T follicular helper cell (primary cell): Measurements from ENCODE around the gene CA5B.
A peak's percentile ranks its signal among the peaks of the same experiment; 100 is the strongest.
"Not testable (repeated sequence)": the region's sequence is repeated elsewhere in the genome, so short reads cannot be mapped to it uniquely, and the experiment has no call there.

Experiments used
- DNase-seq: peaks from one replicate; pipeline ENCODE4 v3.0.0-alpha.2; 2020; ENCODE audit warnings: low read depth
- total RNA-seq, 2 experiments: gene quantifications; one replicate each; lab custom pipeline; 2026; lab: John Stamatoyannopoulos, UW

CA5B gene
- 8.9 to 46.5 reads per million in 2 experiments for total RNA-seq

- DNase-seq, result peak; percentile 99
These were observed at the start of gene CA5B for GRCh38 chrX:15737959-15738902. Gene CA5B (plus strand): TSS chrX:15738270. CDS start chrX:15750024, 11,754 bp downstream.

GRCh38 chrX:15694941-15695451 lies 43.1 kb upstream of the CA5B start:
- DNase-seq, result no peak

GRCh38 chrX:15696516-15696915 lies 41.6 kb upstream of the CA5B start:
- no peak for DNase-seq

- DNase-seq, result no peak
These were observed 35.3 kb upstream of the CA5B start for GRCh38 chrX:15702488-15703371.

- not testable (repeated sequence) for DNase-seq
These were observed 34.3 kb upstream of the CA5B start for GRCh38 chrX:15703809-15704208.

- not testable (repeated sequence) for DNase-seq
These were observed 33.8 kb upstream of the CA5B start for GRCh38 chrX:15704273-15704672.

GRCh38 chrX:15714529-15714928 lies 23.5 kb upstream of the CA5B start:
- no peak for DNase-seq

GRCh38 chrX:15718283-15718970 lies 19.6 kb upstream of the CA5B start:
- DNase-seq, result no peak

- DNase-seq, result no peak
These were observed 18.6 kb upstream of the CA5B start for GRCh38 chrX:15719324-15719968.

- DNase-seq, result no peak
These were observed 16.2 kb upstream of the CA5B start for GRCh38 chrX:15721911-15722310.

GRCh38 chrX:15723887-15724517 lies 14.1 kb upstream of the CA5B start:
- DNase-seq, result no peak

GRCh38 chrX:15724911-15725310 lies 13.2 kb upstream of the CA5B start:
- no peak for DNase-seq

- DNase-seq, result not testable (repeated sequence)
These were observed 6.7 kb upstream of the CA5B start for GRCh38 chrX:15731368-15731767.

- DNase-seq, result no peak
These were observed 696 bp upstream of the CA5B start for GRCh38 chrX:15737190-15737958.

- DNase-seq, result no peak
These were observed 1.8 kb downstream of the CA5B start for GRCh38 chrX:15739886-15740285.

GRCh38 chrX:15744181-15744867 lies 6.3 kb downstream of the CA5B start:
- no peak for DNase-seq

GRCh38 chrX:15745179-15745578 lies 7.1 kb downstream of the CA5B start:
- no peak for DNase-seq

- not testable (repeated sequence) for DNase-seq
These were observed 8.6 kb downstream of the CA5B start for GRCh38 chrX:15746651-15747050.

GRCh38 chrX:15747626-15748173 lies 9.6 kb downstream of the CA5B start:
- DNase-seq, result no peak
